ENCODE data around the gene GALNT9.

Gene GALNT9

GRCh38 chr12:132215299-132215989 is 113.9 kb downstream of the GALNT9 start:
- Histone ChIP-seq H3K27me3 (ENCODE audit: control insufficient read depth in 3 of 3, insufficient read depth in 3 of 3, low read depth in 1 of 3, low read length in 3 of 3) (peaks cover 0 to 17% (median 10%) of the 10 kb centered on the region in 3 experiments), H2BK15ac (ENCODE audit: low read length) (no peak overlapping the region), H3K36me3 (replicated peaks in 1 of 2; ENCODE audit: control insufficient read depth in 2 of 2, insufficient read depth in 2 of 2, low read length in 2 of 2) (no peaks in the 10 kb centered on the region), H3K4ac (ENCODE audit: low read length) (no peak overlapping the region), H4K8ac (ENCODE audit: low read depth, low read length) (peak overlapping the region; percentile 17), H3K79me1 (ENCODE audit: low read depth, low read length) (no peaks in the 10 kb centered on the region), H2AK5ac (ENCODE audit: low read depth, low read length) (peak overlapping the region; percentile 81), H3K18ac (ENCODE audit: low read length) (peak overlapping the region; percentile 17), H2AFZ (ENCODE audit: low read length) (no peak overlapping the region), H3K9ac (ENCODE audit: low read depth, low read length, poor library complexity) (no peak overlapping the region), H3K4me3 (ENCODE audit: low read length in 2 of 2) (no peak overlapping the region), H4K91ac (ENCODE audit: low read depth, low read length, poor library complexity) (no peak overlapping the region), H2BK5ac (ENCODE audit: low read length) (no peak overlapping the region), H3K4me1 (ENCODE audit: control insufficient read depth in 2 of 2, insufficient read depth in 1 of 2, low read depth in 1 of 2, low read length in 2 of 2) (no peaks in the 10 kb centered on the region), H3K23ac (ENCODE audit: low read depth, low read length, poor library complexity) (peak overlapping the region; percentile 65), H2BK120ac (ENCODE audit: low read depth, low read length) (no peak overlapping the region), H3K9me3 (replicated peaks in 1 of 2; ENCODE audit: control insufficient read depth in 2 of 2, insufficient read depth in 1 of 2, low read depth in 1 of 2, low read length in 2 of 2) (peaks cover 1 to 3% of the 10 kb centered on the region in 2 donors), H3K14ac (ENCODE audit: low read length) (peak overlapping the region; percentile 71), H2BK12ac (ENCODE audit: low read length) (no peak overlapping the region), H3K4me2 (ENCODE audit: insufficient read depth, low read length, poor library complexity, severe bottlenecking) (no peak overlapping the region), H3K27ac (replicated peaks; ENCODE audit: low read length) (no peak overlapping the region)
- no peak for DNase-seq (ENCODE audit: low spot score)
- no CpG with 5 or more reads among the region's 28 CpGs for WGBS, 2 donors (ENCODE audit: extremely low coverage in 2 of 2, insufficient read length in 2 of 2, insufficient replicate concordance in 1 of 2)

GRCh38 chr12:132214891-132215290 is 114.5 kb downstream of the GALNT9 start:
- H3K4ac ChIP-seq (ENCODE audit: low read length), result no peak overlapping the region
- H3K27me3 ChIP-seq (ENCODE audit: control insufficient read depth in 3 of 3, insufficient read depth in 3 of 3, low read depth in 1 of 3, low read length in 3 of 3), result peaks cover 0 to 23% (median 11%) of the 10 kb centered on the region in 3 experiments
- H3K4me1 ChIP-seq (ENCODE audit: control insufficient read depth in 2 of 2, insufficient read depth in 1 of 2, low read depth in 1 of 2, low read length in 2 of 2), result no peaks in the 10 kb centered on the region
- H3K36me3 ChIP-seq (replicated peaks in 1 of 2; ENCODE audit: control insufficient read depth in 2 of 2, insufficient read depth in 2 of 2, low read length in 2 of 2), result no peaks in the 10 kb centered on the region
- no CpG with 5 or more reads among the region's 22 CpGs for WGBS, 2 donors (ENCODE audit: extremely low coverage in 2 of 2, insufficient read length in 2 of 2, insufficient replicate concordance in 1 of 2)
- no peak overlapping the region for H3K27ac ChIP-seq (replicated peaks; ENCODE audit: low read length)
- H3K14ac ChIP-seq (ENCODE audit: low read length), result peak overlapping the region; percentile 94
- H2AK5ac ChIP-seq (ENCODE audit: low read depth, low read length), result peak overlapping the region; percentile 81
- H3K79me1 ChIP-seq (ENCODE audit: low read depth, low read length), result no peaks in the 10 kb centered on the region
- H2AFZ ChIP-seq (ENCODE audit: low read length), result no peak overlapping the region
- no peak overlapping the region for H2BK120ac ChIP-seq (ENCODE audit: low read depth, low read length)
- no peak overlapping the region for H2BK12ac ChIP-seq (ENCODE audit: low read length)
- no peak for DNase-seq (ENCODE audit: low spot score)
- H3K18ac ChIP-seq (ENCODE audit: low read length), result peak overlapping the region; percentile 87
- H3K4me2 ChIP-seq (ENCODE audit: insufficient read depth, low read length, poor library complexity, severe bottlenecking), result no peak overlapping the region
- H4K8ac ChIP-seq (ENCODE audit: low read depth, low read length), result peak overlapping the region; percentile 17
- H4K91ac ChIP-seq (ENCODE audit: low read depth, low read length, poor library complexity), result no peak overlapping the region
- H2BK15ac ChIP-seq (ENCODE audit: low read length), result no peak overlapping the region
- H3K9ac ChIP-seq (ENCODE audit: low read depth, low read length, poor library complexity), result no peak overlapping the region
- no peak overlapping the region for H2BK5ac ChIP-seq (ENCODE audit: low read length)
- H3K9me3 ChIP-seq (replicated peaks in 1 of 2; ENCODE audit: control insufficient read depth in 2 of 2, insufficient read depth in 1 of 2, low read depth in 1 of 2, low read length in 2 of 2), result peaks cover 0 to 1% of the 10 kb centered on the region in 2 donors
- peak overlapping the region; percentile 68 for H3K23ac ChIP-seq (ENCODE audit: low read depth, low read length, poor library complexity)
- no peak overlapping the region for H3K4me3 ChIP-seq (ENCODE audit: low read length in 2 of 2)

- Histone ChIP-seq H2BK15ac (ENCODE audit: low read length) (no peak overlapping the region), H4K8ac (ENCODE audit: low read depth, low read length) (no peak overlapping the region), H3K4me1 (ENCODE audit: control insufficient read depth in 2 of 2, insufficient read depth in 1 of 2, low read depth in 1 of 2, low read length in 2 of 2) (no peaks in the 10 kb centered on the region), H4K91ac (ENCODE audit: low read depth, low read length, poor library complexity) (peak overlapping the region; percentile 53), H3K14ac (ENCODE audit: low read length) (no peak overlapping the region), H3K18ac (ENCODE audit: low read length) (no peak overlapping the region), H3K4me3 (ENCODE audit: low read length in 2 of 2) (no peak overlapping the region), H2BK5ac (ENCODE audit: low read length) (no peak overlapping the region), H3K9me3 (replicated peaks in 1 of 2; ENCODE audit: control insufficient read depth in 2 of 2, insufficient read depth in 1 of 2, low read depth in 1 of 2, low read length in 2 of 2) (peaks cover 0 to 1% of the 10 kb centered on the region in 2 donors), H3K27me3 (ENCODE audit: control insufficient read depth in 3 of 3, insufficient read depth in 3 of 3, low read depth in 1 of 3, low read length in 3 of 3) (peaks cover 0 to 26% (median 11%) of the 10 kb centered on the region in 3 experiments), H3K4me2 (ENCODE audit: insufficient read depth, low read length, poor library complexity, severe bottlenecking) (no peak overlapping the region), H3K27ac (replicated peaks; ENCODE audit: low read length) (no peak overlapping the region), H2BK120ac (ENCODE audit: low read depth, low read length) (no peak overlapping the region), H2AFZ (ENCODE audit: low read length) (no peak overlapping the region), H3K79me1 (ENCODE audit: low read depth, low read length) (no peaks in the 10 kb centered on the region), H3K36me3 (replicated peaks in 1 of 2; ENCODE audit: control insufficient read depth in 2 of 2, insufficient read depth in 2 of 2, low read length in 2 of 2) (no peaks in the 10 kb centered on the region), H3K9ac (ENCODE audit: low read depth, low read length, poor library complexity) (no peak overlapping the region), H2AK5ac (ENCODE audit: low read depth, low read length) (peak overlapping the region; percentile 81), H2BK12ac (ENCODE audit: low read length) (no peak overlapping the region), H3K4ac (ENCODE audit: low read length) (no peak overlapping the region), H3K23ac (ENCODE audit: low read depth, low read length, poor library complexity) (peak overlapping the region; percentile 68)
- no peak for DNase-seq (ENCODE audit: low spot score)
- WGBS, 2 donors (ENCODE audit: extremely low coverage in 2 of 2, insufficient read length in 2 of 2, insufficient replicate concordance in 1 of 2), result no CpG with 5 or more reads among the region's 13 CpGs
These were observed 115.3 kb downstream of the GALNT9 start for GRCh38 chr12:132214161-132214476.

- Histone ChIP-seq H3K18ac (ENCODE audit: low read length) (no peak overlapping the region), H3K79me1 (ENCODE audit: low read depth, low read length) (no peaks in the 10 kb centered on the region), H3K4ac (ENCODE audit: low read length) (no peak overlapping the region), H2BK120ac (ENCODE audit: low read depth, low read length) (no peak overlapping the region), H2AK5ac (ENCODE audit: low read depth, low read length) (peak overlapping the region; percentile 81), H3K9ac (ENCODE audit: low read depth, low read length, poor library complexity) (peak overlapping the region; percentile 74), H2BK15ac (ENCODE audit: low read length) (no peak overlapping the region), H3K27me3 (ENCODE audit: control insufficient read depth in 3 of 3, insufficient read depth in 3 of 3, low read depth in 1 of 3, low read length in 3 of 3) (peaks cover 0 to 30% (median 11%) of the 10 kb centered on the region in 3 experiments), H3K4me2 (ENCODE audit: insufficient read depth, low read length, poor library complexity, severe bottlenecking) (no peak overlapping the region), H2BK12ac (ENCODE audit: low read length) (no peak overlapping the region), H3K14ac (ENCODE audit: low read length) (no peak overlapping the region), H3K4me3 (ENCODE audit: low read length in 2 of 2) (peak overlapping the region in 1 of 2 donors; percentile 23), H3K9me3 (replicated peaks in 1 of 2; ENCODE audit: control insufficient read depth in 2 of 2, insufficient read depth in 1 of 2, low read depth in 1 of 2, low read length in 2 of 2) (peaks cover 0 to 3% of the 10 kb centered on the region in 2 donors), H4K91ac (ENCODE audit: low read depth, low read length, poor library complexity) (no peak overlapping the region), H3K4me1 (ENCODE audit: control insufficient read depth in 2 of 2, insufficient read depth in 1 of 2, low read depth in 1 of 2, low read length in 2 of 2) (no peaks in the 10 kb centered on the region), H3K23ac (ENCODE audit: low read depth, low read length, poor library complexity) (no peak overlapping the region), H3K27ac (replicated peaks; ENCODE audit: low read length) (no peak overlapping the region), H4K8ac (ENCODE audit: low read depth, low read length) (no peak overlapping the region), H3K36me3 (replicated peaks in 1 of 2; ENCODE audit: control insufficient read depth in 2 of 2, insufficient read depth in 2 of 2, low read length in 2 of 2) (no peaks in the 10 kb centered on the region), H2BK5ac (ENCODE audit: low read length) (no peak overlapping the region), H2AFZ (ENCODE audit: low read length) (no peak overlapping the region)
- no CpG with 5 or more reads among the region's 26 CpGs for WGBS, 2 donors (ENCODE audit: extremely low coverage in 2 of 2, insufficient read length in 2 of 2, insufficient replicate concordance in 1 of 2)
- DNase-seq (ENCODE audit: low spot score), result no peak
These were observed 115.8 kb downstream of the GALNT9 start for GRCh38 chr12:132213359-132214160.
